HT-29 (cell line): ENCODE measurements around the gene STK39. TPM values are rescaled to one million over a fixed set of nuclear protein-coding genes. Genes with fewer than 3 reads are reported as not detected.

Source experiments
- DNase-seq: peaks from one replicate; pipeline ENCODE4 v3.0.0-alpha.2; 2015; ENCODE audit warnings: low spot score
- total RNA-seq: library from RNA; depleted of rRNA; stranded (reverse); fragments of >200 nt; shearing (Covaris generic); gene quantifications from 2 replicates; pipeline ENCODE4 v1.2.3, GENCODE V29; 2014

Gene STK39
- total RNA-seq, 1 experiment from 2014 or later: 37.8 TPM

- DNase-seq: no peak
These were observed 62.5 kb downstream of the STK39 start for GRCh38 chr2:168184681-168185513.

- no peak for DNase-seq
These were observed 63.9 kb downstream of the STK39 start for GRCh38 chr2:168183308-168183997.

GRCh38 chr2:168182550-168183249 is 64.7 kb downstream of the STK39 start:
- DNase-seq: no peak

- peak; percentile 75 for DNase-seq
These were observed 65.6 kb downstream of the STK39 start for GRCh38 chr2:168181825-168182224.

- DNase-seq: no peak
These were observed 66.5 kb downstream of the STK39 start for GRCh38 chr2:168180914-168181313.

GRCh38 chr2:168180483-168180882 is 66.9 kb downstream of the STK39 start:
- DNase-seq: no peak

GRCh38 chr2:168179592-168179991 is 67.8 kb downstream of the STK39 start:
- DNase-seq: no peak

GRCh38 chr2:168178520-168179324 is 68.7 kb downstream of the STK39 start:
- DNase-seq: no peak

GRCh38 chr2:168176402-168176801 is 71.0 kb downstream of the STK39 start:
- DNase-seq: no peak

- no peak for DNase-seq
These were observed 71.9 kb downstream of the STK39 start for GRCh38 chr2:168175469-168175868.

- DNase-seq: no peak
These were observed 72.6 kb downstream of the STK39 start for GRCh38 chr2:168174756-168175155.

GRCh38 chr2:168172071-168172470 is 75.3 kb downstream of the STK39 start:
- no peak for DNase-seq

GRCh38 chr2:168171059-168171762 is 76.2 kb downstream of the STK39 start:
- DNase-seq: no peak

GRCh38 chr2:168169097-168169745 is 78.2 kb downstream of the STK39 start:
- DNase-seq: no peak

GRCh38 chr2:168167511-168168263 is 79.7 kb downstream of the STK39 start:
- no peak for DNase-seq

GRCh38 chr2:168166902-168167510 is 80.4 kb downstream of the STK39 start:
- peak; percentile 46 for DNase-seq

- no peak for DNase-seq
These were observed 81.2 kb downstream of the STK39 start for GRCh38 chr2:168165985-168166901.

GRCh38 chr2:168165397-168165796 is 82.0 kb downstream of the STK39 start:
- DNase-seq: no peak
